Stimulated activated CD8-positive, alpha-beta memory T cell treated with anti-CD3 and anti-CD28 coated beads, Interleukin-15, amount 100 ng/mL, for 4 hours (primary cell): ENCODE data around the gene ACTRT2.

ENCODE experiments used
- DNase-seq, 2 donors: peaks; one replicate each; pipeline ENCODE4 v3.0.0-alpha.2; 2020; ENCODE audit warnings: low read depth in 2 of 2

Gene ACTRT2

DNA sequence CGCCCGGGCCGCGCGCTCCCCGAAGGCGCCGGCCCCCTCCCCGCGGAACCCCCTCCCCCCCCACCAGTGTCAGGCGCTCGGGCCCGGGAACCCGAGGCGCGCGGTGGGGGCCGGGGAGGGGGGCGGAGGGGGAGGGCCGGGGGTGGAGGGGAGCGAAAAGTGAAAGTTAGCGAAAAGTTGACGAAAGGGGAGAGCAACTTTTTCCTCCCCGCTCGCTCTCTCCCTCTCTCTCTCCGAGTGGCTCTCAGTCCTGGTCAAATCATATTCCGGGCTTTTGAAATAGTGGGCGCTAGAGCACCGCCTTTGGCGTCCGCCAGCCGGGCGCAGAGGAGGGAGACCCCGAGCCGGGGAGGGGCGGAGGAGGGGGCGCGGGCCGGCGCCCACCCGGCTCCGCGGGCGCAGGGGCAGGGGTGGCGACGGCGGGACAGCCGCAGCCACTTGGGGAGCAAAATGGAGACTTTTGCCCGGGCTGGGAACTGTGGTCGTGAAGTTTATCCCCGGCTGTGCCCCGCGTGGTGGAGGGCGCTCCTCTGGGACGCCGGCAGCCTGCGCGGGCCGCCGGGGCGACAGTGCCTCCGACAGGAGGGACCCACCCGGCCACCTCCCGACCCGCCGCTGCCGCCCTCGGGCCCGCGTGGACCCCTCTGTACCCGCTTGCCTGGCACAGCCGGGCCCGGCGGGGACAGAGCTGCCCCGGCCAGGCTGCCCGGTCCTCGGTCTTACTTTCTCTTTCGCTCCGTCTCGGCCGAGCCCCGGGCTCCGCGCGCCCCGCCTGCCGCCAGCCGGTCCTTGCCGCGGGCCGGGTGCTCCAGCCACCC is 48.4 kb downstream of the ACTRT2 start:
- DNase-seq = no peak

DNA sequence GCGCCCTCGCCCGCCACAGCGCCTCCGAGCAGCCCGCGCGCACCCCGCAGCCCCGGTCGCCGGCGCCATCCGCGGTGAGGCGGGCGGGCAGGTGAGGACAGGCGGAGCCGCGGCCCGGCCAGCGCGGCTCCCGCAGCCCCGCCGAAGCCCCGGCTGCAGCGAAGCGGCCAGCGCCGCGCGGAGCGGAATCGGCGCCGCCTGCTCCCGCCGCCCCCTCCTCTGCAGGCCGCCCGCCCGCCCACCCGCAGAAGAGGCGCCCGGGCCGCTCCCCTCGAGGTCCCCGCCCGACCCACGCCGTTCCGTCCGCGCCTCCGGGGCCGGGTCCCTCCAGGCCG is 49.0 kb downstream of the ACTRT2 start:
- DNase-seq = no peak

DNA sequence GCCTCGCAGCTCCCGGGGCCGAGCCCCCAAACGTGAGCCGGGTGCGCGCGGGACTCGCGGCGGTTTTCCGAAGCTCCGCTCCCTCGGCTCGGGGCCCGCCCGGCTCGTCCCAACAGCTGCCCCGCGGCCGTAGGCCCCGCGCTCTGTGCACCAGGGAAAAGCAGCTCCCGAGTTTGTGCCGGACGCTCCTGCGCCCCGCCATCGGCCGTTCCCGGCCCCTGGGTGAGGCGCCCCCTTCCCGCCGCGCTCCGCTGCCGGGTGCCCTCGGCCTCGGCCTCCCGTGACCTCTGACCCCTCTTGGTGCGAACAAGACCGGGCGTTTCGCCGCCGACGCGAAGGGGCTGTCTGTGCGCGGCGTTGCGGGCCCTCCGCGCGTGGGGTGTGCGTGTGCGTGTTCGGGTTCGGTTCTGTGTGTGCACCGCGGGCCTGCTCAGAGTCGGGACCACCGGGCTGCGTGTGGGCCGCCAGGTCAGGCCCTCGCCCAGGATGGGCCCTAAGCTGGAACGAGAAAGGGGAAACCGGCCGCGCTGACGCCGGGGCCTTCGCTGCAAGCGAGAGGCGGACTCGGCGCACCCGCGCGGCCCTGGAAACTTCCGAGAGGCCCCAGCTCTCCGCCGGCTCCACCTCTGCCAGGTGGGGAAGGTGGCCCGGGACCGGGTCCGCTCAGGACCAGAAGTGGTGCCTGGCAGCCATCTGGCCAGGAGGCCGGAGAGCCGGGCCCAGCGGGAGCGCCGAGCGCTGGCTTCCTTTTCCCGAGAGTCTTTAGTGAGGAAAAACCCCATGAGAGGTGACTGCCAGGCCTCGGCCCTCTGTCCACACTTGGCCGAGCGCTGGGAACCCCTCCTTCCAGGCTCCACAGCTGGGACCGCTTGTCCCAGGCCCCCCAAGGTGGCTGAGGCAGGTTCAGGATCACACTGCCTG is 49.6 kb downstream of the ACTRT2 start:
- DNase-seq = no peak

DNA sequence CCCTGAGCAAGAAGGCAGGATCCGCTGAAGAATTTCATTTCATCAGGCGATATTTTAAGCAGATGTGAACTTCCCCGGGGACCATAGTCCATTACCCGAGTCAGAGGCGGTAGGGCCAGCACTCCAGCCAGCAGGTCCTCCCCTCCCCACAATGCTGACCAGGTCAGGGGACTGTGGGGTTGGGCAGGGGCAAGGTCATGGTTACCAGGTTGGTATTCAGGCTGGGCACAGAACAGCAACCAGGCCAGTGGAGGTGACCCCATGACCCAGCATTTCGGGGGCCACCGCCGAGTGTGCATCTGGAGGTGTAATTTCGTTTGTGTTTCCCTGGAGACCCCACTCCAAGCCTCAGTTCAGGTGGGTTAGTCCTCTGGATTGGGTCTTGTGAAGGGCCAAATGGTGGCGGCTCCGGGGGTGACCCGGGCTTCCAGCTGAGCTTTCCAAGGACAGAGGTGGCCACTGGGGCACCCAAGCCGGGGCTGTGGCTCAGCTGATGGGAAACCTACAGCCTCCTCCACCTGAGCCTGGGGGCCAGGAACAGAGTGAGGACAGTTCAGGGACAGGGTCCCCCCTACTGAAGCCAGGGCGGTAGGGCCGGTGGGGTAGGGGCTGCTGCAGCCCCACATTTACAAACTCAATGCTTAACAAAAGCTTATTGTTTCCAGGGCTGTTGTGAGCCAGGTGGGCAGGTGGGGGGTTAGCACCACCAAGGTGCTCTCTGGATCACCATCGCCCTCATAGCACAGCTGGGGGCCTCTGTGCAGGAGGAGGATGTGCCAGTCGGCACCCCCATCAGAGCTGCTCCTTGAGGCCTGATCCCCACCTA is 50.5 kb downstream of the ACTRT2 start:
- DNase-seq = no peak
